Loucy (cell line): Measurements from ENCODE around the gene MAD1L1.

ENCODE experiments used
- H2AFZ ChIP-seq: fragments of 200-600 bp; sonication (generic); 2 replicates; pipeline ENCODE4 v1.6.0; 2016; ENCODE audit warnings: antibody characterized with exemption, mild to moderate bottlenecking, low read length, moderate library complexity
- H3F3A ChIP-seq: fragments of 200-600 bp; 2 replicates; pipeline ENCODE4 v1.6.0; 2016; ENCODE audit warnings: antibody characterized with exemption, low read depth, mild to moderate bottlenecking
- H3K27me3 ChIP-seq: fragments of 200-600 bp; sonication (generic); 2 replicates; pipeline ENCODE4 v1.6.1; 2014; ENCODE audit warnings: low read length, mild to moderate bottlenecking; ENCODE audit not compliant: insufficient read depth, poor library complexity, severe bottlenecking
- H3K36me3 ChIP-seq: fragments of 200-600 bp; sonication (generic); 2 replicates; pipeline ENCODE4 v1.6.1; 2016; ENCODE audit warnings: low read length; ENCODE audit not compliant: insufficient read depth
- H3K4me1 ChIP-seq: fragments of 200-600 bp; sonication (generic); 2 replicates; pipeline ENCODE4 v1.5.1; 2014; ENCODE audit warnings: low read length, mild to moderate bottlenecking; ENCODE audit not compliant: insufficient read depth, poor library complexity, severe bottlenecking
- H3K4me2 ChIP-seq: fragments of 200-600 bp; sonication (generic); 2 replicates; pipeline ENCODE4 v1.6.0; 2014; ENCODE audit warnings: antibody characterized with exemption, low read length, low read depth, mild to moderate bottlenecking; ENCODE audit not compliant: poor library complexity, severe bottlenecking
- H3K4me3 ChIP-seq: fragments of 200-600 bp; sonication (generic); 2 replicates; pipeline ENCODE4 v1.5.1; 2014; ENCODE audit warnings: low read length, mild to moderate bottlenecking, mixed read lengths; ENCODE audit not compliant: poor library complexity, severe bottlenecking
- H3K79me2 ChIP-seq: fragments of 200-600 bp; sonication (generic); 2 replicates; pipeline ENCODE4 v1.6.1; 2014; ENCODE audit warnings: low read length; ENCODE audit not compliant: insufficient read depth
- H3K9ac ChIP-seq: fragments of 200-600 bp; sonication (generic); 2 replicates; pipeline ENCODE4 v1.6.0; 2014; ENCODE audit warnings: mild to moderate bottlenecking, low read depth, low read length, moderate library complexity; ENCODE audit not compliant: poor library complexity, severe bottlenecking
- H3K9me2 ChIP-seq: fragments of 200-600 bp; sonication (generic); replicated peaks from 2 replicates; pipeline ENCODE4 v1.6.1; 2016; ENCODE audit warnings: low read depth, low read length, mixed read lengths
- H3K9me3 ChIP-seq: fragments of 200-600 bp; sonication (generic); 2 replicates; pipeline ENCODE4 v1.6.1; 2014; ENCODE audit warnings: mild to moderate bottlenecking, antibody characterized with exemption, low read length, low read depth; ENCODE audit not compliant: insufficient read depth
- H4K20me1 ChIP-seq: fragments of 200-600 bp; sonication (generic); 2 replicates; pipeline ENCODE4 v1.6.0; 2014; ENCODE audit warnings: antibody characterized with exemption, low read length, mild to moderate bottlenecking; ENCODE audit not compliant: insufficient read depth, poor library complexity, severe bottlenecking
- CTCF ChIP-seq: fragments of 200-600 bp; sonication (generic); conservative IDR thresholded peaks from 2 replicates; pipeline ENCODE4 v1.5.1; 2014; ENCODE audit warnings: mild to moderate bottlenecking, antibody characterized with exemption, low read length
- EZH2phosphoT487 ChIP-seq: fragments of 200-600 bp; IDR thresholded peaks from 2 replicates; pipeline ENCODE4 v1.6.1; 2018; ENCODE audit warnings: antibody characterized with exemption, mild to moderate bottlenecking, moderate library complexity, borderline replicate concordance

Gene MAD1L1

GRCh38 chr7:2107386-2108070 is 125.2 kb downstream of the MAD1L1 start:
- Histone ChIP-seq H3K9me3 (no peaks in the 10 kb centered on the region), H3F3A (no peaks in the 10 kb centered on the region), H3K9me2 (no peaks in the 10 kb centered on the region), H3K79me2 (no peaks in the 10 kb centered on the region), H2AFZ (no peak overlapping the region), H3K4me2 (no peak overlapping the region), H3K9ac (no peak overlapping the region), H4K20me1 (no peaks in the 10 kb centered on the region), H3K4me3 (no peak overlapping the region), H3K4me1 (peaks cover 4% of the 10 kb centered on the region), H3K27me3 (no peaks in the 10 kb centered on the region), H3K36me3 (no peaks in the 10 kb centered on the region; the same call in 1 of the 2 replicates)
- no peak for TF ChIP-seq CTCF
- no peak for TF ChIP-seq EZH2phosphoT487

- H3F3A ChIP-seq, result no peaks in the 10 kb centered on the region
Measured at GRCh38 chr7:2106924-2107323, 125.8 kb downstream of the MAD1L1 start.

GRCh38 chr7:2106440-2106839 is 126.3 kb downstream of the MAD1L1 start:
- no peaks in the 10 kb centered on the region; the same call in 1 of the 2 replicates for H3K36me3 ChIP-seq
- peaks cover 4% of the 10 kb centered on the region for H3K4me1 ChIP-seq
- H4K20me1 ChIP-seq, result no peaks in the 10 kb centered on the region
- TF ChIP-seq CTCF, result no peak
- no peak for TF ChIP-seq EZH2phosphoT487
- no peak overlapping the region for H3K4me2 ChIP-seq
- no peaks in the 10 kb centered on the region for H3K27me3 ChIP-seq
- no peak overlapping the region for H2AFZ ChIP-seq
- no peaks in the 10 kb centered on the region for H3K9me3 ChIP-seq
- no peak overlapping the region for H3K4me3 ChIP-seq
- no peaks in the 10 kb centered on the region for H3F3A ChIP-seq
- H3K9ac ChIP-seq, result no peak overlapping the region
- H3K79me2 ChIP-seq, result no peaks in the 10 kb centered on the region; the same call in 1 of the 2 replicates
- H3K9me2 ChIP-seq, result no peaks in the 10 kb centered on the region

More at GRCh38 chr7:2106924-2107323, 125.8 kb downstream of the MAD1L1 start:
- H3K4me2 ChIP-seq, result no peak overlapping the region
- no peak for TF ChIP-seq CTCF
- no peak for TF ChIP-seq EZH2phosphoT487
- H3K27me3 ChIP-seq, result no peaks in the 10 kb centered on the region
- no peaks in the 10 kb centered on the region; the same call in 1 of the 2 replicates for H3K36me3 ChIP-seq
- H3K4me3 ChIP-seq, result no peak overlapping the region
- peaks cover 4% of the 10 kb centered on the region for H3K4me1 ChIP-seq
- no peaks in the 10 kb centered on the region for H4K20me1 ChIP-seq
- H3K9me2 ChIP-seq, result no peaks in the 10 kb centered on the region
- no peak overlapping the region for H2AFZ ChIP-seq
- H3K9ac ChIP-seq, result no peak overlapping the region
- H3K9me3 ChIP-seq, result no peaks in the 10 kb centered on the region
- H3K79me2 ChIP-seq, result no peaks in the 10 kb centered on the region
